T-helper 1 cell treated with Interleukin-12 subunit alpha and Interleukin-12 subunit beta and Interleukin-4 antibody, amounts not matched to agents 30 ng/mL and 1 ng/mL, for 36 hours (primary cell): ENCODE data around the gene ZNF491. TPM values are rescaled to one million over a fixed set of nuclear protein-coding genes. Genes with fewer than 3 reads are reported as not detected.

ENCODE experiments used
- total RNA-seq: library from RNA; stranded (reverse); gene quantifications from 2 replicates; pipeline ENCODE4 v1.2.3, GENCODE V29; 2022

ZNF491 gene
- total RNA-seq, 1 donor from 2014 or later = 0.44 TPM

Other genes starting within 250 kb of the ZNF491 start
- gene ELOF1, start 239.3 kb upstream of the ZNF491 start, total RNA-seq = 64.3 and 64.6 TPM in 2 replicates
- 29.0 and 29.6 TPM in 2 replicates for gene ACP5, start 220.9 kb upstream of the ZNF491 start, total RNA-seq
- 3.9 and 4.4 TPM in 2 replicates for gene ZNF627, start 201.0 kb upstream of the ZNF491 start, total RNA-seq
- 2.3 and 3.0 TPM in 2 replicates for gene ZNF823, start 59.6 kb upstream of the ZNF491 start, total RNA-seq
- gene ZNF441, start 31.5 kb upstream of the ZNF491 start, total RNA-seq = 4.6 and 5.6 TPM in 2 replicates
- 11.4 and 11.9 TPM in 2 replicates for gene ZNF440, start 15.8 kb downstream of the ZNF491 start, total RNA-seq
- gene ZNF439, start 50.2 kb downstream of the ZNF491 start, total RNA-seq = 6.1 and 7.4 TPM in 2 replicates
- gene ZNF69, start 89.3 kb downstream of the ZNF491 start, total RNA-seq = 0.98 and 1.3 TPM in 2 replicates
- gene ZNF700, start 126.6 kb downstream of the ZNF491 start, total RNA-seq = 15.8 and 16.4 TPM in 2 replicates
- 1.1 and 1.7 TPM in 2 replicates for gene ZNF763, start 166.5 kb downstream of the ZNF491 start, total RNA-seq
- gene ZNF433, start 237.2 kb downstream of the ZNF491 start, total RNA-seq = 0.29 and 0.46 TPM in 2 replicates